Measurements from ENCODE around the gene FBXO34. TPM values are rescaled to one million over a fixed set of nuclear protein-coding genes. Genes with fewer than 3 reads are reported as not detected.

Gene FBXO34
- total RNA-seq, 2 donors from 2014 or later: 39.8 to 70.9 TPM

DNA sequence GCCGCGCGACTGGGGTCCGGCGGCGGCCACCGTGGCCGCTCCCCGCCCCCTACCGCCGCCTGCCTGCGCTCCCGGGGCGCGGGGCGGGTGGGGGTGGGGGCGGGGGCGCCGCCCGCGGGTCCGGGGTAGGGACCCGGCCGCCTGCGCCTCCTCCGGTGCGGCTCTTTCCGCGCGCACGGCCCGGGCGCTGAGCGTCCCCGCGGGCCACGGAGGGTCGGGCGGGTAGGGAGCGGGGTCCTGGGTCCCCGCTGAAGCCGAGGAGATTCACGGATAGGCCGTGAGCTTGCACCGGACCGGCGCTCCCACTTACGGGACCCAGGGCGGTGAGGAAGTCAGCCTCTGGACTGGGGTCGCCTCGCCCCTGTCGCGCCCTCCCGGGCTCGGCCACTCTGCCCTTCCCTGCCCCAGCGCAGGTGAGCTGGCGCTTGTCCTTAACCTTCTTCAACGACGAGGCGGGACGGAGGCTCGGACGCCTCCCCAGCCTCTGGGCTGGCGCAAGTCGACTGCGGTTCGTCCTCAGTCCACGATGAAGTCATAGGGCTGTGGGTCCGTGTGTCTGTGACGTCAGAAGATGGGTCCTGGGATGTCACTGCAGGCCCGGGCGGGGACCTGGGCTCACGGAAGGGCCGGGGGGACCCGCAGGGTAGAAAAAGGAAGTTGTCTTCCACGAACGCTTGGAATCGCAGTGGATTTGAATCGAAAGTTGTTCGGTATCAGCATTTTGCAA, 514 bp downstream of the FBXO34 start:
- Histone ChIP-seq H3K27ac (peak overlapping the region; percentile 89), H3K27me3 (no peaks in the 10 kb centered on the region), H3K9ac (ENCODE audit: low read depth in 2 of 2, low read length in 2 of 2) (peak overlapping the region; percentile 96 to 99), H3K36me3 (no peaks in the 10 kb centered on the region), H3K9me3 (no peaks in the 10 kb centered on the region), H3K4me3 (peak overlapping the region; percentile 96), H3K4me1 (peaks cover 8% of the 10 kb centered on the region)
- intact Hi-C loops (cut with DNase I): loop anchor here (5.0 kb wide), 2 partner anchors 81 to 146 kb away; no protein-coding TSS in a partner anchor
- peak; percentile 80 for DNase-seq
- TF ChIP-seq, protein P1, sequence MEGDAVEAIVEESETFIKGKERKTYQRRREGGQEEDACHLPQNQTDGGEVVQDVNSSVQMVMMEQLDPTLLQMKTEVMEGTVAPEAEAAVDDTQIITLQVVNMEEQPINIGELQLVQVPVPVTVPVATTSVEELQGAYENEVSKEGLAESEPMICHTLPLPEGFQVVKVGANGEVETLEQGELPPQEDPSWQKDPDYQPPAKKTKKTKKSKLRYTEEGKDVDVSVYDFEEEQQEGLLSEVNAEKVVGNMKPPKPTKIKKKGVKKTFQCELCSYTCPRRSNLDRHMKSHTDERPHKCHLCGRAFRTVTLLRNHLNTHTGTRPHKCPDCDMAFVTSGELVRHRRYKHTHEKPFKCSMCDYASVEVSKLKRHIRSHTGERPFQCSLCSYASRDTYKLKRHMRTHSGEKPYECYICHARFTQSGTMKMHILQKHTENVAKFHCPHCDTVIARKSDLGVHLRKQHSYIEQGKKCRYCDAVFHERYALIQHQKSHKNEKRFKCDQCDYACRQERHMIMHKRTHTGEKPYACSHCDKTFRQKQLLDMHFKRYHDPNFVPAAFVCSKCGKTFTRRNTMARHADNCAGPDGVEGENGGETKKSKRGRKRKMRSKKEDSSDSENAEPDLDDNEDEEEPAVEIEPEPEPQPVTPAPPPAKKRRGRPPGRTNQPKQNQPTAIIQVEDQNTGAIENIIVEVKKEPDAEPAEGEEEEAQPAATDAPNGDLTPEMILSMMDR (IDR thresholded peaks at IDR 0.05): no peak

DNA sequence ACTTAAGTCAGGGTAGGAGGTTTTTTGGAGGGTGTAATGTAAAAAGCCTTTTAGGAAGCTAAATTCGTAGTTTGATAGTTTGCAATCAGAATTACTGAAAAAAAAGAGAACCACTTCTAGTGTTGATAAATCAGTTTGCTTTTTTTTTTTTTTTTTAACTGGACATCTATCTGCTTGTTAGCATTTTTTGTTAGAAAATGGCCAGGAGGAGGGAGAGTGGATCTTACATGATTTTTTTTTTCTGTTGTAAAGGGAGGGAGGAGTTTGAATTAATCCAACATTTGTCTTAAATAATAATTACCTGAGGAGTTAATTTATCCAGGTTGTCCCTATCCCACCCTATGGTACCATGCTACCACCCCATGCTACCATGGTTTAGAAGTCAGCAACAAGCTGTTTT, 1.2 kb downstream of the FBXO34 start:
- intact Hi-C loops (cut with DNase I): loop anchor here (5.0 kb wide), 2 partner anchors 80 to 145 kb away; no protein-coding TSS in a partner anchor
- peaks cover 8% of the 10 kb centered on the region for H3K4me1 ChIP-seq
- DNase-seq: no peak

DNA sequence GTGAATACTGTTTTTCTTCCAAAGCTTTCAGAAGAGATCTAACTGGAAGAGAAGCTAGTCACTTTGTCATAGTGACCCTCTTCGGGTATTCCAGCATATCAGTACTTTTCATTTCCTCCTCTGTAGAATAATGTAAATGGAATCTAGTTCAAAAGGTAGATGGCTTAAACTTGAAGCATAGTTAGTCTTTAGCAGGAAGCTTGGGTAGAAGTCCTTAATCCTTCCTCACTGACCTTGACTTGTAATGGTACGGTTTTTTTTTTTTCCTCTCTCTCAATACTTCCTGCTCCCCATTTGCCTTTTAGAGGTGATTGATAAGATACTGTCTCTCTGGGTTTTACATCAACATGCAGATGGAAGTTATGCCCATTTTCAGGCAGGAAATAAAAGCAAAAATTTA, 1.7 kb downstream of the FBXO34 start:
- intact Hi-C loops (cut with DNase I): loop anchor here (5.0 kb wide), 2 partner anchors 79 to 144 kb away; no protein-coding TSS in a partner anchor
- Histone ChIP-seq H3K9me3 (no peaks in the 10 kb centered on the region), H3K4me3 (peak overlapping the region; percentile 96), H3K36me3 (no peaks in the 10 kb centered on the region), H3K4me1 (peaks cover 13% of the 10 kb centered on the region), H3K27me3 (no peaks in the 10 kb centered on the region), H3K27ac (peak overlapping the region; percentile 89), H3K9ac (ENCODE audit: low read depth in 2 of 2, low read length in 2 of 2) (peak overlapping the region in 1 of 2 donors; percentile 96)
- TF ChIP-seq, protein P1 (IDR thresholded peaks at IDR 0.05): no peak
- no peak for DNase-seq

More for the DNA sequence above, 1.2 kb downstream of the FBXO34 start:
- Histone ChIP-seq H3K9me3 (no peaks in the 10 kb centered on the region), H3K27ac (peak overlapping the region; percentile 89), H3K27me3 (no peaks in the 10 kb centered on the region), H3K4me3 (peak overlapping the region; percentile 96), H3K9ac (ENCODE audit: low read depth in 2 of 2, low read length in 2 of 2) (peak overlapping the region; percentile 96 to 99), H3K36me3 (no peaks in the 10 kb centered on the region)
- TF ChIP-seq, protein P1 (IDR thresholded peaks at IDR 0.05): no peak

DNA sequence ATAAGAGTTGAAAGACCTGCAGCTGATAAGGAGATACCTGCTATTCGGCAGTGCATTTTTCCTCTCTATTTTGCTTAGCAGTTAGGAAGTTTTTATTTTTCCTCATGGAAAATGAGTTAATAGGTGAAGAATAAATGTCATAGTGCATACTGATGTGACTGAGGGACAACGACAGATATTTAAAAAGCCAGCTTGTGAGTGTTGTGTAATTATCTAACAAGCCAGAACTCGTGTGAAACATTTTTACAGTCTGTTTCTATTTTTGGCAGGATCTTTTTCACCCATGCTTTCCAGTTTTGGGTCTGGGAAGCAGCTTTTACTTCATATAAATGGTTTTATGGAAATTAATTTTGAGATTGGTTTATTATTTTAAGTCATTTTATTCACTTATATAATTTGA, 2.9 kb downstream of the FBXO34 start:
- no peak overlapping the region for H3K4me3 ChIP-seq
- H3K27ac ChIP-seq: no peak overlapping the region
- H3K36me3 ChIP-seq: no peaks in the 10 kb centered on the region
- no peak for DNase-seq
- H3K4me1 ChIP-seq: peaks cover 13% of the 10 kb centered on the region
- no peaks in the 10 kb centered on the region for H3K27me3 ChIP-seq
- intact Hi-C loops (cut with DNase I): loop anchor here (5.0 kb wide), 2 partner anchors 78 to 143 kb away; no protein-coding TSS in a partner anchor
- TF ChIP-seq, protein P1 (IDR thresholded peaks at IDR 0.05): no peak
- H3K9ac ChIP-seq (ENCODE audit: low read depth in 2 of 2, low read length in 2 of 2): no peak overlapping the region
- H3K9me3 ChIP-seq: no peaks in the 10 kb centered on the region

DNA sequence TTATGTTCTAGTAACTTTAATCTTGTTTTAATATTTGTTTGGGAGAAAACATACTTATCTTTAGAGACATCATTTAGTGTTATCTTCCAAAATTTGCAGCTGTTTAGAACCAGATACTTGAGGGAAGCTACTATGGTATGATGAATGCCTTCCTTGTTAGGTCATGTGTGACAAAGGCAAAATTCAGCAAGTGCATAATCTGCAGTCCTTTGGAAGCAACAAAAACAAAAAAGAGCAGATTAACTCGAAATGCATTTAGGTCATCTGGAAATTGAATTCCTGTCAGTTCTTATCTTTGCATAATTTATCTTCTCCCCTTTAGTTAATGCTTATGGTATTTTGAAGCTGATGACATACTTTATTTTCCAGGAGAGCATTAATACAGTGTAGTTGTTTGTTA, 3.5 kb downstream of the FBXO34 start:
- TF ChIP-seq, protein P1 (IDR thresholded peaks at IDR 0.05): no peak
- no peaks in the 10 kb centered on the region for H3K9me3 ChIP-seq
- no peak overlapping the region for H3K27ac ChIP-seq
- H3K36me3 ChIP-seq: no peaks in the 10 kb centered on the region
- no peak overlapping the region for H3K4me3 ChIP-seq
- intact Hi-C loops (cut with DNase I): loop anchor here (5.0 kb wide), 2 partner anchors 78 to 143 kb away; no protein-coding TSS in a partner anchor
- no peak overlapping the region for H3K9ac ChIP-seq (ENCODE audit: low read depth in 2 of 2, low read length in 2 of 2)
- DNase-seq: no peak
- peaks cover 13% of the 10 kb centered on the region for H3K4me1 ChIP-seq
- no peaks in the 10 kb centered on the region for H3K27me3 ChIP-seq

All from colonic mucosa (tissue), 4 donors.